ENCODE results near the gene ETHE1. TPM values are rescaled to one million over a fixed set of nuclear protein-coding genes. Genes with fewer than 3 reads are reported as not detected.

The ETHE1 gene
- total RNA-seq, 1 donor from 2014 or later: 42.9 TPM

- Mint-ChIP-seq H3K4me3 (ENCODE audit: unreplicated experiment) (peak overlapping the region; percentile 71), H3K4me1 (ENCODE audit: unreplicated experiment) (peaks cover 14% of the 10 kb centered on the region), H3K27ac (ENCODE audit: unreplicated experiment) (peak overlapping the region; percentile 81), H3K9me3 (ENCODE audit: unreplicated experiment) (no peaks in the 10 kb centered on the region), H3K36me3 (ENCODE audit: low read depth, unreplicated experiment) (peaks cover 9% of the 10 kb centered on the region), H3K27me3 (ENCODE audit: unreplicated experiment) (peaks cover 13% of the 10 kb centered on the region)
- TF ChIP-seq CTCF (IDR thresholded peaks at IDR 0.05; ENCODE audit: unreplicated experiment): no peak
- DNase-seq (ENCODE audit: low spot score): no peak
Observed at GRCh38 chr19:43572171-43572588, 45.2 kb upstream of the ETHE1 start.

- Mint-ChIP-seq H3K9me3 (ENCODE audit: unreplicated experiment) (no peaks in the 10 kb centered on the region), H3K36me3 (ENCODE audit: low read depth, unreplicated experiment) (peaks cover 9% of the 10 kb centered on the region), H3K4me1 (ENCODE audit: unreplicated experiment) (peaks cover 6% of the 10 kb centered on the region), H3K4me3 (ENCODE audit: unreplicated experiment) (no peak overlapping the region), H3K27ac (ENCODE audit: unreplicated experiment) (no peak overlapping the region), H3K27me3 (ENCODE audit: unreplicated experiment) (peaks cover 8% of the 10 kb centered on the region)
- TF ChIP-seq CTCF (IDR thresholded peaks at IDR 0.05; ENCODE audit: unreplicated experiment): no peak
- no peak for DNase-seq (ENCODE audit: low spot score)
Observed at GRCh38 chr19:43570174-43570791, 43.3 kb upstream of the ETHE1 start.

- DNase-seq (ENCODE audit: low spot score): no peak
- peaks cover under 1% of the 10 kb centered on the region for H3K4me1 Mint-ChIP-seq (ENCODE audit: unreplicated experiment)
- H3K4me3 Mint-ChIP-seq (ENCODE audit: unreplicated experiment): no peak overlapping the region
- peaks cover 4% of the 10 kb centered on the region for H3K36me3 Mint-ChIP-seq (ENCODE audit: low read depth, unreplicated experiment)
- peaks cover 4% of the 10 kb centered on the region for H3K27me3 Mint-ChIP-seq (ENCODE audit: unreplicated experiment)
- no peak for TF ChIP-seq CTCF (IDR thresholded peaks at IDR 0.05; ENCODE audit: unreplicated experiment)
- no peaks in the 10 kb centered on the region for H3K9me3 Mint-ChIP-seq (ENCODE audit: unreplicated experiment)
- no peak overlapping the region for H3K27ac Mint-ChIP-seq (ENCODE audit: unreplicated experiment)
Observed at GRCh38 chr19:43569657-43570056, 42.7 kb upstream of the ETHE1 start.

GRCh38 chr19:43564800-43565199 lies 37.8 kb upstream of the ETHE1 start:
- Mint-ChIP-seq H3K4me3 (ENCODE audit: unreplicated experiment) (no peak overlapping the region), H3K36me3 (ENCODE audit: low read depth, unreplicated experiment) (peaks cover 22% of the 10 kb centered on the region), H3K4me1 (ENCODE audit: unreplicated experiment) (no peaks in the 10 kb centered on the region), H3K27me3 (ENCODE audit: unreplicated experiment) (peaks cover 9% of the 10 kb centered on the region), H3K9me3 (ENCODE audit: unreplicated experiment) (no peaks in the 10 kb centered on the region), H3K27ac (ENCODE audit: unreplicated experiment) (no peak overlapping the region)
- no peak for TF ChIP-seq CTCF (IDR thresholded peaks at IDR 0.05; ENCODE audit: unreplicated experiment)
- no peak for DNase-seq (ENCODE audit: low spot score)

- Mint-ChIP-seq H3K4me3 (ENCODE audit: unreplicated experiment) (peak overlapping the region; percentile 2), H3K9me3 (ENCODE audit: unreplicated experiment) (no peaks in the 10 kb centered on the region), H3K36me3 (ENCODE audit: low read depth, unreplicated experiment) (peaks cover 26% of the 10 kb centered on the region), H3K27ac (ENCODE audit: unreplicated experiment) (no peak overlapping the region), H3K4me1 (ENCODE audit: unreplicated experiment) (no peaks in the 10 kb centered on the region), H3K27me3 (ENCODE audit: unreplicated experiment) (peaks cover 9% of the 10 kb centered on the region)
- DNase-seq (ENCODE audit: low spot score): no peak
- no peak for TF ChIP-seq CTCF (IDR thresholded peaks at IDR 0.05; ENCODE audit: unreplicated experiment)
Observed at GRCh38 chr19:43563816-43564457, 36.9 kb upstream of the ETHE1 start.

Data from endothelial cell (in vitro differentiated cells).